Measurements from ENCODE around the gene NEK6. TPM values are rescaled to one million over a fixed set of nuclear protein-coding genes. Genes with fewer than 3 reads are reported as not detected.
"Not testable (repeated sequence)": the region's sequence is repeated elsewhere in the genome, so short reads cannot be mapped to it uniquely, and the experiment has no call there.

The NEK6 gene
- polyA plus RNA-seq, 1 donor = 27.2 TPM

- no peak for DNase-seq
Observed at GRCh38 chr9:124222918-124223720, 34.6 kb upstream of the NEK6 start.

- no peak for DNase-seq
Observed at GRCh38 chr9:124225945-124226344, 31.8 kb upstream of the NEK6 start.

GRCh38 chr9:124228516-124228915 lies 29.2 kb upstream of the NEK6 start:
- no peak for DNase-seq

- DNase-seq = no peak
Observed at GRCh38 chr9:124231095-124231737, 26.5 kb upstream of the NEK6 start.

- DNase-seq = no peak
Observed at GRCh38 chr9:124238546-124239140, 19.1 kb upstream of the NEK6 start.

GRCh38 chr9:124239249-124240073 lies 18.3 kb upstream of the NEK6 start:
- DNase-seq = no peak

- DNase-seq = peak; percentile 91
Observed at GRCh38 chr9:124242331-124243194, 15.2 kb upstream of the NEK6 start.

GRCh38 chr9:124247393-124247792 lies 10.4 kb upstream of the NEK6 start:
- not testable (repeated sequence) for DNase-seq

- DNase-seq = no peak
Observed at GRCh38 chr9:124248066-124248465, 9.7 kb upstream of the NEK6 start.

GRCh38 chr9:124248960-124249359 lies 8.8 kb upstream of the NEK6 start:
- no peak for DNase-seq

- no peak for DNase-seq
Observed at GRCh38 chr9:124251204-124251603, 6.5 kb upstream of the NEK6 start.

- no peak for DNase-seq
Observed at GRCh38 chr9:124251605-124252378, 6.0 kb upstream of the NEK6 start.

- DNase-seq = not testable (repeated sequence)
Observed at GRCh38 chr9:124252878-124253277, 4.9 kb upstream of the NEK6 start.

- no peak for DNase-seq
Observed at GRCh38 chr9:124254261-124254682, 3.5 kb upstream of the NEK6 start.

GRCh38 chr9:124255222-124255621 lies 2.5 kb upstream of the NEK6 start:
- DNase-seq = no peak

- DNase-seq = peak; percentile 38
Observed at GRCh38 chr9:124256517-124257069, 1.2 kb upstream of the NEK6 start.

- no peak for DNase-seq
Observed at GRCh38 chr9:124257070-124257843, 492 bp upstream of the NEK6 start.

GRCh38 chr9:124258607-124259157 lies 933 bp downstream of the NEK6 start:
- DNase-seq = no peak
